Islet precursor cell (in vitro differentiated cells): Measurements from ENCODE around the gene ZNF821.
A peak's percentile ranks its signal among the peaks of the same experiment; 100 is the strongest.
"Not testable (repeated sequence)": the region's sequence is repeated elsewhere in the genome, so short reads cannot be mapped to it uniquely, and the experiment has no call there.

Experiments used
- DNase-seq: peaks from one replicate; pipeline ENCODE4 v3.0.0-alpha.2; 2018

The ZNF821 gene

GRCh38 chr16:71899171-71899570, 15.2 kb upstream of the ZNF821 start:
- DNase-seq = no peak

- DNase-seq = no peak
Measured at GRCh38 chr16:71896764-71897368, 12.9 kb upstream of the ZNF821 start.

GRCh38 chr16:71895679-71896365, 11.8 kb upstream of the ZNF821 start:
- DNase-seq = peak; percentile 63

- peak; percentile 99 for DNase-seq
Measured at GRCh38 chr16:71894921-71895678, 11.1 kb upstream of the ZNF821 start, which contains the start of gene IST1. TSS of gene IST1 (plus strand) at chr16:71895531. CDS start at chr16:71915641, 20,110 bp downstream.

- DNase-seq = peak; percentile 81
Measured at GRCh38 chr16:71894229-71894920, 10.4 kb upstream of the ZNF821 start.

GRCh38 chr16:71893888-71894228, 9.9 kb upstream of the ZNF821 start:
- DNase-seq = no peak

- DNase-seq = no peak
Measured at GRCh38 chr16:71889147-71889546, 5.2 kb upstream of the ZNF821 start.

GRCh38 chr16:71885261-71885650, 1.3 kb upstream of the ZNF821 start:
- DNase-seq = no peak

GRCh38 chr16:71883168-71883848, 674 bp downstream of the ZNF821 start:
- DNase-seq = peak; percentile 82

GRCh38 chr16:71882505-71883167, 1.3 kb downstream of the ZNF821 start:
- peak; percentile 66 for DNase-seq

- no peak for DNase-seq
Measured at GRCh38 chr16:71880176-71880575, 3.8 kb downstream of the ZNF821 start.

- peak; percentile 6 for DNase-seq
Measured at GRCh38 chr16:71878911-71879310, 5.1 kb downstream of the ZNF821 start.

- no peak for DNase-seq
Measured at GRCh38 chr16:71873199-71873598, 10.8 kb downstream of the ZNF821 start.

GRCh38 chr16:71870818-71871217, 13.2 kb downstream of the ZNF821 start:
- DNase-seq = no peak

GRCh38 chr16:71869089-71869488, 14.9 kb downstream of the ZNF821 start:
- DNase-seq = no peak

GRCh38 chr16:71867939-71868338, 16.0 kb downstream of the ZNF821 start:
- DNase-seq = no peak

- not testable (repeated sequence) for DNase-seq
Measured at GRCh38 chr16:71867175-71867574, 16.8 kb downstream of the ZNF821 start.

- DNase-seq = no peak
Measured at GRCh38 chr16:71865173-71865863, 18.7 kb downstream of the ZNF821 start.

GRCh38 chr16:71863995-71864394, 20.0 kb downstream of the ZNF821 start:
- no peak for DNase-seq

- DNase-seq = no peak
Measured at GRCh38 chr16:71859762-71860521, 24.0 kb downstream of the ZNF821 start.
